Natural killer cell (primary cell): ENCODE results near the gene DHFR. TPM values are rescaled to one million over a fixed set of nuclear protein-coding genes. Genes with fewer than 3 reads are reported as not detected.

Experiments used
- ATAC-seq, 3 donors: fragments of 150-1000 bp in 2 of 3; fragments of 200-7000 bp in 1 of 3; cut with Tn5 transposase; 1 replicate in 1 of 3; 2 replicates in 2 of 3; pipeline ENCODE4 v1.10.0; 2021; ENCODE audit warnings: mild to moderate bottlenecking in 2 of 3, moderate library complexity in 2 of 3
- DNase-seq, 2 donors: peaks; one replicate each; pipeline versions ENCODE4 v3.0.0 to v3.0.0-alpha.2; 2013 to 2021; ENCODE audit warnings: mixed read lengths in 1 of 2
- H3K27ac ChIP-seq: one replicate; pipeline ENCODE4 v1.5.1; 2013; ENCODE audit warnings: mild to moderate bottlenecking, low read length
- H3K27me3 ChIP-seq: one replicate; pipeline ENCODE4 v1.6.1; 2013; ENCODE audit warnings: low read length; ENCODE audit not compliant: control insufficient read depth, insufficient read depth
- H3K36me3 ChIP-seq: one replicate; pipeline ENCODE4 v1.6.1; 2013; ENCODE audit warnings: low read length; ENCODE audit not compliant: control insufficient read depth, insufficient read depth
- H3K4me1 ChIP-seq: one replicate; pipeline ENCODE4 v1.6.1; 2013; ENCODE audit warnings: low read length; ENCODE audit not compliant: control insufficient read depth, insufficient read depth
- H3K4me3 ChIP-seq: one replicate; pipeline ENCODE4 v1.5.1; 2013; ENCODE audit warnings: low read length
- H3K9me3 ChIP-seq: one replicate; pipeline ENCODE4 v1.6.1; 2013; ENCODE audit warnings: low read length; ENCODE audit not compliant: control insufficient read depth, insufficient read depth
- H3K27ac Mint-ChIP-seq, 2 donors: one replicate each; pipeline ENCODE4 v1.8.0; 2022; ENCODE audit warnings: mild to moderate bottlenecking in 2 of 2, mixed read lengths in 2 of 2, moderate library complexity in 1 of 2
- H3K27me3 Mint-ChIP-seq, 2 donors: one replicate each; pipeline ENCODE4 v1.8.0; 2022; ENCODE audit warnings: low read depth in 2 of 2, mixed read lengths in 2 of 2
- H3K36me3 Mint-ChIP-seq: one replicate; pipeline ENCODE4 v1.8.0; 2022; ENCODE audit warnings: mixed read lengths
- H3K4me1 Mint-ChIP-seq, 2 donors: one replicate each; pipeline ENCODE4 v1.8.0; 2022; ENCODE audit warnings: mixed read lengths in 2 of 2
- H3K4me3 Mint-ChIP-seq: one replicate; pipeline ENCODE4 v1.8.0; 2022; ENCODE audit warnings: mild to moderate bottlenecking, moderate library complexity, mixed read lengths
- H3K9me3 Mint-ChIP-seq, 2 donors: one replicate each; pipeline ENCODE4 v1.8.0; 2022; ENCODE audit warnings: mixed read lengths in 2 of 2
- CTCF ChIP-seq: fragments of 200-600 bp; IDR thresholded peaks from one replicate; pipeline ENCODE4 v1.8.0; 2022; ENCODE audit warnings: antibody characterized with exemption
- WGBS: methylation state at CpG from one replicate; pipeline ENCODE4 v1.1.7; 2013; ENCODE audit warnings: missing lambda C conversion rate; ENCODE audit not compliant: insufficient coverage; 5-methylcytosine and 5-hydroxymethylcytosine counted together
- intact Hi-C: fragments of 100-400 bp; cut with micrococcal nuclease; formaldehyde crosslinking; loops from one replicate; pipeline ENCODE4 v1.14.2; 2022
- total RNA-seq, 4 donors: library from RNA; stranded (reverse); fragments of 120-200 nt in 1 of 4; gene quantifications; one replicate each; pipeline versions ENCODE4 v1.2.3 to v1.2.4, GENCODE V29; 2013 to 2022

The DHFR gene
- total RNA-seq, 3 donors from 2014 or later (not counting 1 experiment from before 2014, with no cell fraction given): 8.8 to 14.3 (median 12.0) TPM

- H3K4me3 Mint-ChIP-seq: no peak overlapping the region
- H3K36me3 ChIP-seq: peaks cover 31% of the 10 kb centered on the region
- no peaks in the 10 kb centered on the region for H3K9me3 ChIP-seq
- peaks cover 19% of the 10 kb centered on the region for H3K36me3 Mint-ChIP-seq
- peaks cover 16% of the 10 kb centered on the region for H3K4me1 ChIP-seq
- no peak for DNase-seq
- no peak for TF ChIP-seq CTCF
- intact Hi-C loops: no loop called here
- no peaks in the 10 kb centered on the region for H3K27me3 Mint-ChIP-seq
- ATAC-seq: no peak
- H3K9me3 Mint-ChIP-seq: no peaks in the 10 kb centered on the region
- no peak overlapping the region for H3K27ac ChIP-seq
- H3K27me3 ChIP-seq: no peaks in the 10 kb centered on the region
- WGBS: 100% methylated on average over 1 of the region's 1 CpG
- peaks cover 28 to 34% of the 10 kb centered on the region in 2 donors for H3K4me1 Mint-ChIP-seq
- peak overlapping the region; percentile 90 to 95 for H3K27ac Mint-ChIP-seq
- no peak overlapping the region for H3K4me3 ChIP-seq
Measured at GRCh38 chr5:80656425-80656824, 1.6 kb upstream of the DHFR start.

GRCh38 chr5:80655231-80655774 lies 520 bp upstream of the DHFR start:
- peaks cover 23% of the 10 kb centered on the region for H3K36me3 ChIP-seq
- H3K27ac ChIP-seq: peak overlapping the region; percentile 60
- Mint-ChIP-seq H3K4me3 (peak overlapping the region; percentile 96), H3K9me3 (no peaks in the 10 kb centered on the region), H3K27ac (peak overlapping the region; percentile 90 to 95), H3K36me3 (peaks cover 10% of the 10 kb centered on the region), H3K27me3 (no peaks in the 10 kb centered on the region), H3K4me1 (peaks cover 28 to 29% of the 10 kb centered on the region in 2 donors)
- intact Hi-C loops: loop anchor here (1.0 kb wide), 1 partner anchor 646 kb away; the partner anchor contains the start of gene ZCCHC9
- no peak for TF ChIP-seq CTCF
- H3K9me3 ChIP-seq: no peaks in the 10 kb centered on the region
- WGBS: 21% methylated on average over 7 of the region's 7 CpGs
- H3K4me1 ChIP-seq: peaks cover 16% of the 10 kb centered on the region
- no peaks in the 10 kb centered on the region for H3K27me3 ChIP-seq
- peak overlapping the region; percentile 66 for H3K4me3 ChIP-seq
- DNase-seq: no peak
- ATAC-seq: no peak

GRCh38 chr5:80654054-80654390 lies 761 bp downstream of the DHFR start:
- H3K27ac Mint-ChIP-seq: peak overlapping the region; percentile 68 to 90
- H3K4me1 Mint-ChIP-seq: peaks cover 28 to 29% of the 10 kb centered on the region in 2 donors
- no peak for ATAC-seq

More at GRCh38 chr5:80654054-80654390, 761 bp downstream of the DHFR start:
- Mint-ChIP-seq H3K36me3 (no peaks in the 10 kb centered on the region), H3K27me3 (no peaks in the 10 kb centered on the region), H3K9me3 (no peaks in the 10 kb centered on the region), H3K4me3 (peak overlapping the region; percentile 84)
- Histone ChIP-seq H3K9me3 (no peaks in the 10 kb centered on the region), H3K4me3 (peak overlapping the region; percentile 68), H3K27me3 (no peaks in the 10 kb centered on the region), H3K27ac (peak overlapping the region; percentile 57), H3K4me1 (peaks cover 16% of the 10 kb centered on the region), H3K36me3 (peaks cover 11% of the 10 kb centered on the region)
- WGBS: 0% methylated on average over 24 of the region's 24 CpGs
- peak in 1 of 2 donors; percentile 39 for DNase-seq
- TF ChIP-seq CTCF: no peak
- intact Hi-C loops: no loop called here
